Parathyroid adenoma (tissue), 2 donors: Measurements from ENCODE around the gene TPP2.

Experiments
- H2AFZ ChIP-seq: fragments of 300-600 bp; sonication (generic); one replicate; pipeline ENCODE4 v1.7.0; 2017; ENCODE audit warnings: antibody characterized with exemption, mild to moderate bottlenecking
- H3K27ac ChIP-seq: fragments of 300-600 bp; sonication (generic); one replicate; pipeline ENCODE4 v1.7.0; 2017
- H3K27me3 ChIP-seq: fragments of 300-600 bp; sonication (generic); one replicate; pipeline ENCODE4 v1.7.0; 2017; ENCODE audit warnings: low read length; ENCODE audit not compliant: control insufficient read depth, insufficient read depth
- H3K36me3 ChIP-seq: fragments of 300-600 bp; sonication (generic); one replicate; pipeline ENCODE4 v1.7.0; 2017; ENCODE audit warnings: low read length; ENCODE audit not compliant: control insufficient read depth, insufficient read depth
- H3K4me1 ChIP-seq: fragments of 300-600 bp; sonication (generic); one replicate; pipeline ENCODE4 v1.7.0; 2017; ENCODE audit warnings: control low read depth
- H3K4me2 ChIP-seq: fragments of 300-600 bp; sonication (generic); one replicate; pipeline ENCODE4 v1.7.0; 2017; ENCODE audit warnings: low read length
- H3K4me3 ChIP-seq: fragments of 300-600 bp; sonication (generic); one replicate; pipeline ENCODE4 v1.7.0; 2017; ENCODE audit warnings: low read depth, low read length
- H3K79me2 ChIP-seq: fragments of 300-600 bp; sonication (generic); one replicate; pipeline ENCODE4 v1.7.0; 2017; ENCODE audit warnings: control low read depth
- H3K9ac ChIP-seq: fragments of 300-600 bp; sonication (generic); one replicate; pipeline ENCODE4 v1.7.0; 2017; ENCODE audit warnings: mild to moderate bottlenecking
- H3K9me3 ChIP-seq: fragments of 300-600 bp; sonication (generic); one replicate; pipeline ENCODE4 v1.7.0; 2017; ENCODE audit warnings: low read length; ENCODE audit not compliant: control insufficient read depth
- TF ChIP-seq, protein P1 (sequence below): fragments of 300-600 bp; sonication (generic); IDR thresholded peaks from one replicate; pipeline ENCODE4 v1.7.0; 2017; ENCODE audit warnings: antibody characterized with exemption, mild to moderate bottlenecking
- donor health status: primary hyperparathyroidism.

TPP2 gene

DNA sequence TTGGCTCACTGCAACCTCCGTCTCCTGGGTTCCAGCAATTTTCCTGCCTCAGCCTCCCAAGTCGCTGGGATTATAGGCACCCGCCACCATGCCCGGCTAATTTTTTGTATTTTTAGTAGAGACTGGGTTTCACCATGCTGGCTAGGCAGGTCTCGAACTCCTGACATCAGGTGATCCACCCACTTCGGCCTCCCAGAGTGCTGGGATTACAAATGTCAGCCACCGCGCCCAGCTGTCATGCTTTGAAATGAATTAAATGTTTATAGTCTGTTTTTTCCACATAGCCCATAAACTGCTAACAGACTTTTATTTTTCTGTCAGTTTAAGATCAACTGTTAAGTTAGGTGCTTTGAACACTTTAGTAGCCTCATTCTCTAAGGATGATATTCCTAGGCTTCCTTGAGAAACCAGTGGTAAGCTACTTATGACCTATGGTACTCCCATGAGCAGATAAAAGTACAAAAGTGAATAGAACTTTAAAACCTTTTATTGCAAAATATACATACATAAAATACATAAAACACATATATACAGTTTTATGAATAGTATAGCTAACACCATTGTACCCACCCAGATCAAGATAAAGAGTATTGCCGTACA is 13.6 kb downstream of the TPP2 start:
- H2AFZ ChIP-seq: no peak overlapping the region
- H3K79me2 ChIP-seq: peaks cover 10% of the 10 kb centered on the region
- H3K9ac ChIP-seq: no peak overlapping the region
- H3K27ac ChIP-seq: no peak overlapping the region
- no peak overlapping the region for H3K4me2 ChIP-seq
- H3K27me3 ChIP-seq: no peaks in the 10 kb centered on the region
- no peak overlapping the region for H3K4me3 ChIP-seq
- TF ChIP-seq, protein P1, sequence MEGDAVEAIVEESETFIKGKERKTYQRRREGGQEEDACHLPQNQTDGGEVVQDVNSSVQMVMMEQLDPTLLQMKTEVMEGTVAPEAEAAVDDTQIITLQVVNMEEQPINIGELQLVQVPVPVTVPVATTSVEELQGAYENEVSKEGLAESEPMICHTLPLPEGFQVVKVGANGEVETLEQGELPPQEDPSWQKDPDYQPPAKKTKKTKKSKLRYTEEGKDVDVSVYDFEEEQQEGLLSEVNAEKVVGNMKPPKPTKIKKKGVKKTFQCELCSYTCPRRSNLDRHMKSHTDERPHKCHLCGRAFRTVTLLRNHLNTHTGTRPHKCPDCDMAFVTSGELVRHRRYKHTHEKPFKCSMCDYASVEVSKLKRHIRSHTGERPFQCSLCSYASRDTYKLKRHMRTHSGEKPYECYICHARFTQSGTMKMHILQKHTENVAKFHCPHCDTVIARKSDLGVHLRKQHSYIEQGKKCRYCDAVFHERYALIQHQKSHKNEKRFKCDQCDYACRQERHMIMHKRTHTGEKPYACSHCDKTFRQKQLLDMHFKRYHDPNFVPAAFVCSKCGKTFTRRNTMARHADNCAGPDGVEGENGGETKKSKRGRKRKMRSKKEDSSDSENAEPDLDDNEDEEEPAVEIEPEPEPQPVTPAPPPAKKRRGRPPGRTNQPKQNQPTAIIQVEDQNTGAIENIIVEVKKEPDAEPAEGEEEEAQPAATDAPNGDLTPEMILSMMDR: no peak
- H3K9me3 ChIP-seq: no peaks in the 10 kb centered on the region
- no peaks in the 10 kb centered on the region for H3K36me3 ChIP-seq
- no peaks in the 10 kb centered on the region for H3K4me1 ChIP-seq

DNA sequence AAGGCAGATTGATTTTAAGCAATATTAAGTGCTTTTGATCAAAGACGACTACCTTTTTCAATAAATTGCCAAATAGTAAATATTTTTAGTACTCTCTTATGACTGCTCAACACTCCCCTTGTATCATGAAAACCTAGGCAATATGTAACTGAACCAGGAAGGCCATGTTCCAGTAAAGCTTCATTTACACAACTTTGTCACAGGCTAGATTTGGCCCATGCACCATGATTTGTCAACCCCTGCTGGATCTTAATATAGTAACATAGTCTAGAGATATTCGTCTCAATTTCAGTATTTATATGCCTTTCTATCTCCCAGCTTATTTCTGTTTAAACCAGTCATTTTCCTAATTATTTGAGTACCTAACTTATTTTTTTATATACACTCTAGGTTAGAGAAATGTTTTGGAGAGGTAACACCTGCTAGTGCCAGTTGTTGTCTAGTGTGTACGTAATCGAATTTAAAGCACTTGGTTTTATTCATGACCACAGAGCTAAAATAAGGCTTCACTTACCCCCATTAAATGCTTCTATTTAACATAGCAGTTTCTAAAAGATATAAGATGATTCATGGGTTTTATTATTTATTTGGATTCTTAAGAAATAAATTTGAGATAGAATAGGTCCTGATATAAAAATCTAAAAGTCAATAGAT is 21.0 kb downstream of the TPP2 start:
- Histone ChIP-seq H3K27ac (no peak overlapping the region), H3K27me3 (no peaks in the 10 kb centered on the region), H3K9me3 (no peaks in the 10 kb centered on the region), H3K4me2 (no peak overlapping the region), H2AFZ (no peak overlapping the region), H3K36me3 (no peaks in the 10 kb centered on the region), H3K9ac (no peak overlapping the region), H3K4me1 (no peaks in the 10 kb centered on the region), H3K79me2 (no peaks in the 10 kb centered on the region), H3K4me3 (no peak overlapping the region)
- TF ChIP-seq, protein P1: no peak

DNA sequence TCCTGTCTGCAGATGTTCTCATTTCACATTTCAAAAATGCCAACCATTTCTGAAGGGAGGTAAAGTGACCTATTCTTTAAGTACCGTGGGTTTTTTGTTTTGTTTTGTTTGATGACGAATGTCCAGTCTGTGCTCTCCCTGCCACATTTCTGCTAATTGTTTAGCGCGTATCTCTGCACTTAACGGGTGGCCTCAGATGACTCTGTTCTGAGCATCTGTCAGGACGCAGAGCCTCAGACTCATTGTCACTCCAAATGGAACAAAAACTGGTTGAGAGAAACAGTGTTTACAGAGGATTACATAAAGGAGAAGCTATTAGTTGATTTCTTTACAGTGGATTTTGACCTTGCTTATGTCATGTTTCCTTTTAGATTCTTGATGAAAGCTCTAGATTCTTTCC is 23.7 kb downstream of the TPP2 start:
- Histone ChIP-seq H2AFZ (no peak overlapping the region), H3K36me3 (no peaks in the 10 kb centered on the region), H3K27ac (no peak overlapping the region), H3K4me1 (no peaks in the 10 kb centered on the region), H3K27me3 (no peaks in the 10 kb centered on the region), H3K4me2 (no peak overlapping the region), H3K9me3 (no peaks in the 10 kb centered on the region), H3K4me3 (no peak overlapping the region), H3K79me2 (no peaks in the 10 kb centered on the region), H3K9ac (no peak overlapping the region)
- TF ChIP-seq, protein P1: no peak

DNA sequence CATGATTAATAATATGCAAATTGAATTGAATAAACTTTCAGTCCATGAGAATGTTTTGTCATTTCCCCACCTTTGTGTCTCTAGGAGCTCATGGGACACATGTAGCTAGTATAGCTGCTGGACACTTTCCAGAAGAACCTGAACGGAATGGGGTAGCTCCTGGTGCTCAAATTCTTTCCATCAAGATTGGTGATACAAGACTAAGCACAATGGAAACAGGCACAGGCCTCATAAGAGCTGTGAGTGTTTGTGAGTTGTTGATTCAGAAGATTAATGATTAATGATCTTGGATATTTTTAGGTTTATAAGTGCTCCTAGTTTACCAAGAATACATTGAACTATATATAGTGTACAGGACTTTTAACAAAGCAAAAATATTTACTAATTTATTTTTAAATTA is 30.1 kb downstream of the TPP2 start:
- Histone ChIP-seq H3K4me2 (no peak overlapping the region), H3K27me3 (no peaks in the 10 kb centered on the region), H3K79me2 (no peaks in the 10 kb centered on the region), H3K36me3 (no peaks in the 10 kb centered on the region), H3K9ac (no peak overlapping the region), H3K27ac (no peak overlapping the region), H3K4me3 (no peak overlapping the region), H3K4me1 (no peaks in the 10 kb centered on the region), H2AFZ (no peak overlapping the region), H3K9me3 (no peaks in the 10 kb centered on the region)
- TF ChIP-seq, protein P1: no peak

DNA sequence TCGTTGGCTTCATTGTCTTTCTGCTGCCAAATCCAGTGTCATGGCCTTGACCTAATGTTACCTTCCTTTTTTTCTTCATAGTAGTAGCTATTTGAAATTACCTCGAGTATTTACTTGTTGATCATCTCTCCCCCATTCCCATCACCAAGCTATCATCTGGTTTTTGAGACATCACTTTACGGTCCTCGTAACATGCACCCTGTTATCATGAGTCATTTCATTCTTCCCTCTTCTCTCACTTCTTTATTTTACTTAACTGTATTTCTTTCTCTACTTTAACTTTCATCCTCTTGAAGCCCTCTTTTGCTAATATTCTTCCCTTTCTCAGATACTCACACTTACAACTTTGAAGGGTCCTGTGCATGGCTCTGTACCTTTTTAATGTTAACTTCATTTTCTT is 31.8 kb downstream of the TPP2 start:
- no peaks in the 10 kb centered on the region for H3K36me3 ChIP-seq
- H3K27me3 ChIP-seq: no peaks in the 10 kb centered on the region
- H3K79me2 ChIP-seq: no peaks in the 10 kb centered on the region
- TF ChIP-seq, protein P1: no peak
- no peak overlapping the region for H3K4me2 ChIP-seq
- no peak overlapping the region for H3K27ac ChIP-seq
- no peak overlapping the region for H2AFZ ChIP-seq
- no peaks in the 10 kb centered on the region for H3K4me1 ChIP-seq
- H3K9me3 ChIP-seq: no peaks in the 10 kb centered on the region
- no peak overlapping the region for H3K9ac ChIP-seq
- H3K4me3 ChIP-seq: no peak overlapping the region
